Upper lobe of left lung (tissue), 6 donors: Measurements from ENCODE around the gene TIMD4. TPM values are rescaled to one million over a fixed set of nuclear protein-coding genes. Genes with fewer than 3 reads are reported as not detected.
"Not testable (repeated sequence)": the region's sequence is repeated elsewhere in the genome, so short reads cannot be mapped to it uniquely, and the experiment has no call there.

Source experiments
- ATAC-seq, 2 donors: fragments of 200-7000 bp; cut with Tn5 transposase; one replicate each; pipeline ENCODE4 v1.9.1; 2022; ENCODE audit warnings: mild to moderate bottlenecking in 2 of 2, moderate library complexity in 2 of 2; ENCODE audit not compliant: low FRiP score in 2 of 2
- DNase-seq, 2 donors: peaks; one replicate each; pipeline ENCODE4 v3.0.0-alpha.2; 2019 to 2020
- H3K27ac ChIP-seq, 4 donors: fragments of 200-600 bp; sonication (generic); one replicate each; pipeline ENCODE4 v1.5.1; 2016 to 2019
- H3K27me3 ChIP-seq, 4 donors: fragments of 200-600 bp; sonication (generic); one replicate each; pipeline ENCODE4 v1.5.1; 2017 to 2019
- H3K36me3 ChIP-seq, 4 donors: fragments of 200-600 bp; sonication (generic); one replicate each; pipeline ENCODE4 v1.5.1; 2016 to 2019
- H3K4me1 ChIP-seq, 4 donors: fragments of 200-600 bp; sonication (generic); one replicate each; pipeline ENCODE4 v1.5.1; 2018 to 2019
- H3K4me3 ChIP-seq, 4 donors: fragments of 200-600 bp; sonication (generic); one replicate each; pipeline ENCODE4 v1.5.1; 2017 to 2019; ENCODE audit warnings: mild to moderate bottlenecking in 2 of 4, moderate library complexity in 1 of 4
- H3K9me3 ChIP-seq, 4 donors: fragments of 200-600 bp; sonication (generic); one replicate each; pipeline ENCODE4 v1.5.1; 2018 to 2019
- EP300 ChIP-seq, 4 donors: sonication (generic); formaldehyde crosslinking; IDR thresholded peaks; one replicate each; pipeline ENCODE4 v1.5.1; 2017; ENCODE audit warnings: antibody characterized with exemption in 4 of 4, control low read depth in 2 of 4
- POLR2A ChIP-seq, 4 donors: fragments of 450-650 bp; IDR thresholded peaks; one replicate each; pipeline ENCODE4 v1.5.1; 2016 to 2017; ENCODE audit warnings: antibody characterized with exemption in 4 of 4, mild to moderate bottlenecking in 2 of 4
- POLR2AphosphoS5 ChIP-seq, 2 donors: sonication (generic); formaldehyde crosslinking; IDR thresholded peaks; one replicate each; pipeline ENCODE4 v1.5.1; 2017; ENCODE audit warnings: antibody characterized with exemption in 2 of 2
- WGBS, 2 donors: methylation state at CpG; one replicate each; pipeline ENCODE4 v1.1.5; 2017 to 2018; 5-methylcytosine and 5-hydroxymethylcytosine counted together
- total RNA-seq, 6 donors: library from RNA; depleted of rRNA in 4 of 6; stranded (reverse); fragments of >200 nt in 4 of 6; gene quantifications; one replicate each; pipeline versions ENCODE4 v1.1.0 to v1.2.1, GENCODE V29; 2016 to 2021
- TF ChIP-seq, protein P1 (sequence below), 6 experiments: fragments of 450-650 bp in 4 of 6; fragments of 200-600 bp in 2 of 6; sonication (generic) in 2 of 6; IDR thresholded peaks; one replicate each; pipeline ENCODE4 v1.5.1; 2016 to 2019; ENCODE audit warnings: antibody characterized with exemption in 6 of 6
- donor health status: DM: no; HTN: no; CAD: no; lungs with moderate emphysema.
- donor health status: DM: no; HTN: yes; CAD: no; lungs with severe emphysema.

The TIMD4 gene
- total RNA-seq, 6 donors from 2014 or later: 0.31 to 0.54 TPM; not detected in 4

GRCh38 chr5:156981481-156981880 is 18.5 kb upstream of the TIMD4 start:
- Histone ChIP-seq H3K4me1 (no peaks in the 10 kb centered on the region), H3K27me3 (no peaks in the 10 kb centered on the region), H3K27ac (no peak overlapping the region), H3K4me3 (no peak overlapping the region), H3K9me3 (no peaks in the 10 kb centered on the region), H3K36me3 (no peaks in the 10 kb centered on the region)
- TF ChIP-seq POLR2AphosphoS5 (IDR thresholded peaks at IDR 0.05) (no peak), EP300 (IDR thresholded peaks at IDR 0.05) (no peak), POLR2A (IDR thresholded peaks at IDR 0.05) (no peak)
- TF ChIP-seq, protein P1, sequence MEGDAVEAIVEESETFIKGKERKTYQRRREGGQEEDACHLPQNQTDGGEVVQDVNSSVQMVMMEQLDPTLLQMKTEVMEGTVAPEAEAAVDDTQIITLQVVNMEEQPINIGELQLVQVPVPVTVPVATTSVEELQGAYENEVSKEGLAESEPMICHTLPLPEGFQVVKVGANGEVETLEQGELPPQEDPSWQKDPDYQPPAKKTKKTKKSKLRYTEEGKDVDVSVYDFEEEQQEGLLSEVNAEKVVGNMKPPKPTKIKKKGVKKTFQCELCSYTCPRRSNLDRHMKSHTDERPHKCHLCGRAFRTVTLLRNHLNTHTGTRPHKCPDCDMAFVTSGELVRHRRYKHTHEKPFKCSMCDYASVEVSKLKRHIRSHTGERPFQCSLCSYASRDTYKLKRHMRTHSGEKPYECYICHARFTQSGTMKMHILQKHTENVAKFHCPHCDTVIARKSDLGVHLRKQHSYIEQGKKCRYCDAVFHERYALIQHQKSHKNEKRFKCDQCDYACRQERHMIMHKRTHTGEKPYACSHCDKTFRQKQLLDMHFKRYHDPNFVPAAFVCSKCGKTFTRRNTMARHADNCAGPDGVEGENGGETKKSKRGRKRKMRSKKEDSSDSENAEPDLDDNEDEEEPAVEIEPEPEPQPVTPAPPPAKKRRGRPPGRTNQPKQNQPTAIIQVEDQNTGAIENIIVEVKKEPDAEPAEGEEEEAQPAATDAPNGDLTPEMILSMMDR (IDR thresholded peaks at IDR 0.05): no peak
- DNase-seq: no peak
- ATAC-seq: no peak

- H3K9me3 ChIP-seq: no peaks in the 10 kb centered on the region
- no peak overlapping the region for H3K4me3 ChIP-seq
- 69 to 86% methylated on average over 6 of the region's 6 CpGs for WGBS, 2 donors
- no peaks in the 10 kb centered on the region for H3K4me1 ChIP-seq
- H3K27ac ChIP-seq: no peak overlapping the region
- DNase-seq: no peak
- TF ChIP-seq, protein P1 (IDR thresholded peaks at IDR 0.05): no peak
- TF ChIP-seq EP300 (IDR thresholded peaks at IDR 0.05) (no peak), POLR2AphosphoS5 (IDR thresholded peaks at IDR 0.05) (no peak), POLR2A (IDR thresholded peaks at IDR 0.05) (no peak)
- H3K36me3 ChIP-seq: no peaks in the 10 kb centered on the region
- H3K27me3 ChIP-seq: no peaks in the 10 kb centered on the region
- ATAC-seq: peak in 1 of 2 donors; percentile 53
Measured at GRCh38 chr5:156974328-156974727, 11.3 kb upstream of the TIMD4 start.

DNA sequence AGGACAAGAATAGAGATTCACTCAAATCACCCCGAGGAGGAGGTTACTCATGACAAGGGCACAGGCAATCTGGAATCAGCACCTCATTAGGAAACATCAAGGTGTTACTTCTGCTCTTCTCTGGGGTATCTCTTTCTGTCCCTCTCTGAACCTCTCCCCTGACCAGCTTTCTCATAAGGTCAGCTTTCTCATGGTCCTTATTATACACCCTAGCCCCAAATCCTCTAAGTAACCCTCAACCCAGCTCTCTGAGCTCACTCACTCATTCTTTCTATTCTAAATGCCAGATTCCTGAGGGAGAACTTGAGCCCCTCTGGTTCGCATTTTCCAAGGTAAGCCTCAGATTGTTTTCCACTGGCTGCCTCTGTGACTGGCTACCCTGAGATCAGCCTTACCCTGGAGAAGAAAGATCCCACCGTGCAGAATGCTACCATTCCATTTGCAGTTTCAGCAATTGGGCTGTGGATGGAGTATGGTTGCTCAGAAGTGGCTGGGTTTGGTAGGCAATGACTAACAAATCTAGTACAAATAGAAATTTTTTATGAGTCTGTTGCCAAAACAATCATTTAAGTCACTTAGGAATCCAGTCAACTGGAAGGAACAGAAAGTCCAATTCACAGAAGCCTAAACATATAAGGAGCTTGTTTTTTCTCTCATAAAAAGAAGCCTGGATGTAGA is 9.0 kb upstream of the TIMD4 start:
- WGBS, 2 donors: 83 to 89% methylated on average over 3 of the region's 3 CpGs
- DNase-seq: no peak
- H3K27ac ChIP-seq: no peak overlapping the region

DNA sequence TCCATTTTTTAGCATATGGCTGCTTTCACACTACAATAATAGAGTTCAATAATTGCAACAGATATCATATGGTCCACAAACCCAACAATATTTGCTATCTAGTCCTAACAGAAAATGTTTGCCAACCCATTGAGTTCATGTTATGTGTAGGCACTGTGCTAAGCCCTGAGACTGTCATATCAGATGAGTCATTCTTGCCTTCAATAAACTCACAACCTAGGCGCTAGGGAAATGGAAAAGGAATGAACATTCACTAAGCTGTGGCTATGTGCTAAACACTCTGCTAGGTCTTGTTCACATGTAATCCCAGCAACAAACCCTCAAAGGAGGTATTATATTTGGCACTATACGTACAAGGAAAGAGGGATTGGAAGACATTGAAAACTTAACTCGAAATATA is 8.4 kb upstream of the TIMD4 start:
- no peak for ATAC-seq
- H3K27me3 ChIP-seq: no peaks in the 10 kb centered on the region
- TF ChIP-seq POLR2AphosphoS5 (IDR thresholded peaks at IDR 0.05): no peak
- TF ChIP-seq, protein P1 (IDR thresholded peaks at IDR 0.05): no peak
- no peak for TF ChIP-seq POLR2A (IDR thresholded peaks at IDR 0.05)
- TF ChIP-seq EP300 (IDR thresholded peaks at IDR 0.05): no peak

More for the DNA sequence above, 9.0 kb upstream of the TIMD4 start:
- Histone ChIP-seq H3K4me1 (no peaks in the 10 kb centered on the region), H3K9me3 (no peaks in the 10 kb centered on the region), H3K27me3 (no peaks in the 10 kb centered on the region), H3K4me3 (no peak overlapping the region), H3K36me3 (no peaks in the 10 kb centered on the region)
- ATAC-seq: no peak
- TF ChIP-seq POLR2AphosphoS5 (IDR thresholded peaks at IDR 0.05): no peak
- TF ChIP-seq, protein P1 (IDR thresholded peaks at IDR 0.05): no peak
- TF ChIP-seq EP300 (IDR thresholded peaks at IDR 0.05): no peak
- TF ChIP-seq POLR2A (IDR thresholded peaks at IDR 0.05): no peak

DNA sequence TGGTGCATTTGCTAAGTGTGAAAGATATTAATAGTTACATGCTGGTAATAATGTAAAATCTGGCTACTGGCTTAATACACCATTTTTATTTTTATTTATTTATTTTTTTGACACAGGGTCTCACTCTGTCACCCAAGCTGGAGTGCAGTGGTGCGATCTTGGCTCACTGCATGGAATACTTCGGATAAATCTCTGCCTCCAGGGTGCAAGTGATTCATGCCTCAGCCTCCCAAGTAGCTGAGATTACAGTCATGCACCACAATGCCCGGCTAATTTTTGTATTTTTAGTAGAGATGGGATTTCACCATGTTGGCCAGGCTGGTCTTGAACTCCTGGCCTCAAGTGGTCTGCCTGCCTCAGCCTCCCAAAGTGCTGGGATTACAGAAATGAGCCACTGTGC is 4.4 kb upstream of the TIMD4 start:
- H3K9me3 ChIP-seq, H3K27ac ChIP-seq, H3K4me1 ChIP-seq, ATAC-seq, H3K4me3 ChIP-seq, DNase-seq, H3K36me3 ChIP-seq, H3K27me3 ChIP-seq: not testable (repeated sequence)
- 88 to 93% methylated on average over 3 of the region's 3 CpGs for WGBS, 2 donors

More for the DNA sequence above, 8.4 kb upstream of the TIMD4 start:
- Histone ChIP-seq H3K27ac (no peak overlapping the region), H3K36me3 (no peaks in the 10 kb centered on the region), H3K9me3 (no peaks in the 10 kb centered on the region), H3K4me3 (no peak overlapping the region), H3K4me1 (no peaks in the 10 kb centered on the region)
- no peak for DNase-seq
- whole genome bisulfite sequencing, 2 donors: 82 to 88% methylated on average over 3 of the region's 3 CpGs
